Endothelial cell of umbilical vein (primary cell): Measurements from ENCODE around the gene PON2. TPM values are rescaled to one million over a fixed set of nuclear protein-coding genes. Genes with fewer than 3 reads are reported as not detected.

Experiments used
- BruUV-seq: library from RNA; stranded (reverse); fragments of 400-500 nt; replicated peaks from 2 replicates; lab custom pipeline; 2021; lab: Mats Ljungman, UMichigan
- CTCF ChIA-PET: fragments of 300-600, 350-600 bp; sonication (Branson Sonifier 250); formaldehyde crosslinking; loops from one replicate; lab custom pipeline; 2021; ENCODE audit warnings: antibody characterized with exemption, inconsistent platforms; lab: Charles Lee
- POLR2A ChIA-PET: fragments of 300-600, 350-600 bp; sonication (Branson Sonifier 250); formaldehyde crosslinking; loops from one replicate; lab custom pipeline; 2021; ENCODE audit warnings: antibody characterized with exemption, inconsistent platforms; lab: Charles Lee
- DNase-seq: peaks from one replicate; pipeline ENCODE4 v3.0.0-alpha.2; 2011; ENCODE audit warnings: low read depth, low spot score
- FAIRE-seq: peaks from 2 replicates; lab custom pipeline; 2011; peaks lifted over from hg19 to GRCh38; lab: Jason Lieb, UNC
- H2AFZ ChIP-seq: 2 replicates; pipeline ENCODE4 v1.6.0; 2012; ENCODE audit warnings: low read depth, low read length, control low read depth, inconsistent platforms
- H3K27ac ChIP-seq: 2 replicates; pipeline ENCODE4 v1.5.1; 2011; ENCODE audit warnings: low read depth, mild to moderate bottlenecking, control low read depth, low read length, moderate library complexity; ENCODE audit not compliant: insufficient read depth
- H3K27me3 ChIP-seq, 2 experiments: 2 replicates each; pipeline versions ENCODE4 v1.6.0 to v1.6.1; 2011; ENCODE audit warnings: low read length in 2 of 2, mixed read lengths in 1 of 2; ENCODE audit not compliant: control insufficient read depth in 2 of 2, insufficient read depth in 2 of 2
- H3K36me3 ChIP-seq, 2 experiments: 2 replicates in 1 of 2; 3 replicates in 1 of 2; pipeline ENCODE4 v1.5.1; 2011; ENCODE audit warnings: low read length in 2 of 2, mild to moderate bottlenecking in 1 of 2, moderate library complexity in 1 of 2; ENCODE audit not compliant: control insufficient read depth in 2 of 2, insufficient read depth in 2 of 2; ENCODE audit errors: extremely low read depth in 1 of 2
- H3K4me1 ChIP-seq: 3 replicates; pipeline ENCODE4 v1.5.1; 2011; ENCODE audit warnings: mild to moderate bottlenecking, low read length; ENCODE audit not compliant: control insufficient read depth, insufficient read depth; ENCODE audit errors: extremely low read depth
- H3K4me2 ChIP-seq: 2 replicates; pipeline ENCODE4 v1.6.1; 2011; ENCODE audit warnings: low read length, control low read depth, mixed read lengths; ENCODE audit not compliant: insufficient read depth
- H3K4me3 ChIP-seq, 3 experiments: fragments of 200-600 bp in 1 of 3; sonication (generic), shearing (Covaris generic) in 1 of 3; replicated peaks in 1 of 3; 2 replicates each; pipeline ENCODE4 v1.5.1; 2011 to 2016; ENCODE audit warnings: control low read depth in 3 of 3, low read length in 3 of 3, mild to moderate bottlenecking in 2 of 3, inconsistent platforms in 1 of 3, low read depth in 1 of 3, moderate library complexity in 1 of 3; ENCODE audit not compliant: insufficient read depth in 1 of 3
- H3K79me2 ChIP-seq: 2 replicates; pipeline ENCODE4 v1.6.0; 2012; ENCODE audit warnings: low read length, inconsistent platforms; ENCODE audit not compliant: control insufficient read depth, insufficient read depth
- H3K9ac ChIP-seq: replicated peaks from 2 replicates; pipeline ENCODE3; 2011; ENCODE audit warnings: low read length, control low read depth; ENCODE audit not compliant: insufficient read depth; ENCODE audit errors: extremely low read depth
- H3K9me1 ChIP-seq: replicated peaks from 3 replicates; pipeline ENCODE4 v1.6.0; 2011; ENCODE audit warnings: mild to moderate bottlenecking, low read length; ENCODE audit not compliant: control insufficient read depth, insufficient read depth; ENCODE audit errors: extremely low read depth
- H3K9me3 ChIP-seq: replicated peaks from 2 replicates; pipeline ENCODE4 v1.5.1; 2012; ENCODE audit warnings: low read length, inconsistent platforms; ENCODE audit not compliant: control insufficient read depth, insufficient read depth
- H4K20me1 ChIP-seq: replicated peaks from 2 replicates; pipeline ENCODE3; 2011; ENCODE audit warnings: mild to moderate bottlenecking, low read length; ENCODE audit not compliant: control insufficient read depth, insufficient read depth; ENCODE audit errors: extremely low read depth
- CTCF ChIP-seq, 2 donors: IDR thresholded peaks; 1 replicate in 1 of 2; 2 replicates in 1 of 2; pipeline ENCODE4 v1.5.1; 2011; ENCODE audit warnings: low read length in 2 of 2, mild to moderate bottlenecking in 2 of 2, moderate library complexity in 2 of 2, control low read depth in 1 of 2, inconsistent platforms in 1 of 2, low read depth in 1 of 2; ENCODE audit not compliant: insufficient read depth in 1 of 2; ENCODE audit errors: extremely low read depth in 1 of 2
- EZH2 ChIP-seq: IDR thresholded peaks from 2 replicates; pipeline ENCODE4 v1.6.1; 2012; ENCODE audit warnings: borderline replicate concordance, low read depth, mild to moderate bottlenecking, moderate library complexity, low read length, inconsistent platforms; ENCODE audit not compliant: severe bottlenecking
- FOS ChIP-seq: IDR thresholded peaks from 2 replicates; pipeline ENCODE4 v1.6.1; 2011; ENCODE audit warnings: mild to moderate bottlenecking, low read length, moderate library complexity, borderline replicate concordance; ENCODE audit not compliant: insufficient read depth
- GATA2 ChIP-seq: IDR thresholded peaks from 2 replicates; pipeline ENCODE4 v1.7.0; 2011; ENCODE audit warnings: low read depth, mild to moderate bottlenecking, moderate library complexity, mixed read lengths, low read length; ENCODE audit not compliant: insufficient read length, insufficient read depth
- JUN ChIP-seq: IDR thresholded peaks from 2 replicates; pipeline ENCODE4 v1.6.1; 2011; ENCODE audit warnings: borderline replicate concordance, low read depth; ENCODE audit not compliant: insufficient read length, insufficient read depth
- MAX ChIP-seq: IDR thresholded peaks from 2 replicates; pipeline ENCODE4 v1.6.1; 2011; ENCODE audit not compliant: insufficient read depth, insufficient read length
- MYC ChIP-seq: IDR thresholded peaks from one replicate; pipeline ENCODE4 v1.6.1; 2011; ENCODE audit warnings: mild to moderate bottlenecking, low read depth, low read length
- POLR2A ChIP-seq: IDR thresholded peaks from 2 replicates; pipeline ENCODE4 v1.6.1; 2012; ENCODE audit warnings: low read depth, mild to moderate bottlenecking, control low read depth, low read length
- POLR2AphosphoS5 ChIP-seq: IDR thresholded peaks from 2 replicates; pipeline ENCODE4 v1.6.1; 2012; ENCODE audit warnings: low read depth, mild to moderate bottlenecking, control low read depth, low read length, moderate library complexity; ENCODE audit not compliant: insufficient read depth
- dilution Hi-C: fragments of 300-500 bp; cut with MboI; formaldehyde crosslinking; loops from one replicate; pipeline ENCODE4 v1.15.0; 2019; ENCODE audit warnings: low sequenced_read_pairs; ENCODE audit not compliant: extremely low pct_ligation_motif_present
- intact Hi-C: fragments of 100-400 bp; cut with micrococcal nuclease; formaldehyde crosslinking; loops from one replicate; pipeline ENCODE4 v1.10.0; 2022
- polyA plus RNA-seq, 4 experiments: library from polyadenylated mRNA; depleted of rRNA in 3 of 4; stranded (reverse) in 3 of 4; unstranded in 1 of 4; fragments of >200 nt; gene quantifications; 2 replicates each; pipeline versions ENCODE4 v1.2.1 to v1.2.3, GENCODE V29; 2011 to 2012; ENCODE audit warnings: missing spikeins in 1 of 4
- total RNA-seq: library from RNA; stranded (reverse); gene quantifications from 2 replicates; pipeline ENCODE4 v1.2.3, GENCODE V29; 2021

PON2 gene
- total and polyA plus RNA-seq, 2 donors (not counting 3 experiments of a cell fraction or from before 2014, with no cell fraction given), result 110 to 125 TPM

GRCh38 chr7:95457947-95458346, 23.1 kb upstream of the PON2 start:
- H3K9me1 ChIP-seq, result no peaks in the 10 kb centered on the region
- H3K4me1 ChIP-seq, result no peaks in the 10 kb centered on the region
- no peaks in the 10 kb centered on the region for H3K9me3 ChIP-seq
- no peak overlapping the region for H3K4me3 ChIP-seq
- H3K27ac ChIP-seq, result no peak overlapping the region
- H4K20me1 ChIP-seq, result no peaks in the 10 kb centered on the region
- H3K79me2 ChIP-seq, result no peaks in the 10 kb centered on the region
- no peak overlapping the region for H3K9ac ChIP-seq
- no peak for FAIRE-seq
- H3K27me3 ChIP-seq, result peaks cover 0 to 8% of the 10 kb centered on the region in 2 experiments
- no peaks in the 10 kb centered on the region for H3K36me3 ChIP-seq
- BruUV-seq, result no TSS peak
- H2AFZ ChIP-seq, result no peak overlapping the region
- CTCF ChIA-PET, result interaction anchor here (1.1 kb wide), 1 partner anchor 19 kb away, joined by 3 read pairs; no protein-coding TSS in a partner anchor
- no peak for DNase-seq
- POLR2A ChIA-PET, result no interaction called here
- H3K4me2 ChIP-seq, result no peak overlapping the region
- intact Hi-C loops (no loop called here), dilution Hi-C loops (no loop called here)
- no peak for TF ChIP-seq GATA2
- TF ChIP-seq POLR2AphosphoS5, result no peak
- no peak for TF ChIP-seq CTCF (IDR thresholded peaks at IDR 0.05; ENCODE audit: extremely low read depth in 1 of 2, insufficient read depth in 1 of 2, low read depth in 1 of 2, low read length in 2 of 2)
- TF ChIP-seq MAX, result no peak

- H3K27ac ChIP-seq, result no peak overlapping the region
- no peaks in the 10 kb centered on the region for H3K4me1 ChIP-seq
- H3K9me1 ChIP-seq, result no peaks in the 10 kb centered on the region
- CTCF ChIA-PET, result no interaction called here
- H3K36me3 ChIP-seq, result no peaks in the 10 kb centered on the region
- dilution Hi-C loops (no loop called here), intact Hi-C loops (no loop called here)
- POLR2A ChIA-PET, result no interaction called here
- no peak overlapping the region for H2AFZ ChIP-seq
- no peak for TF ChIP-seq POLR2A
- TF ChIP-seq MYC, result no peak
- TF ChIP-seq POLR2AphosphoS5, result no peak
- TF ChIP-seq JUN, result no peak
- TF ChIP-seq EZH2, result no peak
- TF ChIP-seq FOS, result no peak
- TF ChIP-seq CTCF (IDR thresholded peaks at IDR 0.05; ENCODE audit: extremely low read depth in 1 of 2, insufficient read depth in 1 of 2, low read depth in 1 of 2, low read length in 2 of 2), result no peak
- TF ChIP-seq MAX, result no peak
- TF ChIP-seq GATA2, result no peak
- H3K27me3 ChIP-seq, result peaks cover 0 to 8% of the 10 kb centered on the region in 2 experiments
- no peaks in the 10 kb centered on the region for H4K20me1 ChIP-seq
- BruUV-seq, result no TSS peak
- no peak for DNase-seq
- no peaks in the 10 kb centered on the region for H3K9me3 ChIP-seq
- no peak overlapping the region for H3K4me3 ChIP-seq
- H3K79me2 ChIP-seq, result no peaks in the 10 kb centered on the region
- H3K9ac ChIP-seq, result no peak overlapping the region
- H3K4me2 ChIP-seq, result no peak overlapping the region
- no peak for FAIRE-seq
Measured at GRCh38 chr7:95454438-95455045, 19.7 kb upstream of the PON2 start.
